VCaP (cell line): ENCODE data around the gene TXN.

Source experiments
- H3K27ac ChIP-seq: fragments of 450-650 bp; 2 replicates; pipeline ENCODE4 v1.5.1; 2017
- CTCF ChIP-seq: fragments of 450-650 bp; conservative IDR thresholded peaks from 2 replicates; pipeline ENCODE4 v1.5.1; 2017; ENCODE audit warnings: mild to moderate bottlenecking, moderate library complexity

TXN gene

DNA sequence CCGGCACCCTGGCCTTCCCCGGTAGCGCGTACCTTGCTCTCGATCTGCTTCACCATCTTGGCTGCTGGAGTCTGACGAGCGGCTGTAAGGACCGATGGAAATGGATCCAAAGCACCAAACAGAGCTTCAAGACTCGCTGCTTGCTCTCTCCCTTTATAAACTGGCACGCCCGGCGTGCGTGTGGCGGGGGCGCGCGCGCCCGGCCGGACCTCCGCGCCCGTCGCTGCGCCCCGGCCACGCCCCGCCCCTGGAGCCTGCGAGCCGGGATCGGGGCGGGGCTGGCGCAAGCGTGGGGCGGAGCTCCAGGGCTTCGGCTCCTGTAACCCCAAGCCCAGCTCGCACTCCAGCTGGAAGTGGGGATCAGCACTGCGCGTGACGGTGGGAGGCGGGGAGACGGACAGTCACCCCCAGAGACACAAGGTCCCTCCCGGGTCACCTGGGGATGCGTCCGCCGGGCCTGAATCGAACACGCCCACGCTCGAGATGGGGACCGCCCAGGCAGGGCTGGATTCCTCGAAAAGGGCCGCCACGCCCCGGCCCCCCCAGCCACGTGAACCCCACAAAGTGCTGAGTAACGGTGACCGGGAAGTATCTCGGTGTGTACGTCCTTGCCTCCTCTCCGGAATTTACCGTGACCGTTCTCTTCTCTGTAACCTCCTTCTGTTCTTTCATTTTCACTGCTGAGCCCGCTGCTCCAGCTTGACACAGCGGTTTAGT, at the start of gene TXN:
TXN (minus strand) TSS at position 128 of the 717 bp plus-strand sequence; CDS start at position 56, 72 bp downstream.
- TF ChIP-seq CTCF: no peak
- peak within 1 kb of the TSS; percentile 93 for H3K27ac ChIP-seq

GRCh38 chr9:110303133-110303532, 46.8 kb upstream of the TXN start:
- no peak for TF ChIP-seq CTCF
- no peak overlapping the region for H3K27ac ChIP-seq

- H3K27ac ChIP-seq: no peak overlapping the region
- TF ChIP-seq CTCF: no peak
Measured at GRCh38 chr9:110298043-110298605, 41.8 kb upstream of the TXN start.

GRCh38 chr9:110293248-110293647, 36.9 kb upstream of the TXN start:
- no peak for TF ChIP-seq CTCF
- H3K27ac ChIP-seq: no peak overlapping the region

DNA sequence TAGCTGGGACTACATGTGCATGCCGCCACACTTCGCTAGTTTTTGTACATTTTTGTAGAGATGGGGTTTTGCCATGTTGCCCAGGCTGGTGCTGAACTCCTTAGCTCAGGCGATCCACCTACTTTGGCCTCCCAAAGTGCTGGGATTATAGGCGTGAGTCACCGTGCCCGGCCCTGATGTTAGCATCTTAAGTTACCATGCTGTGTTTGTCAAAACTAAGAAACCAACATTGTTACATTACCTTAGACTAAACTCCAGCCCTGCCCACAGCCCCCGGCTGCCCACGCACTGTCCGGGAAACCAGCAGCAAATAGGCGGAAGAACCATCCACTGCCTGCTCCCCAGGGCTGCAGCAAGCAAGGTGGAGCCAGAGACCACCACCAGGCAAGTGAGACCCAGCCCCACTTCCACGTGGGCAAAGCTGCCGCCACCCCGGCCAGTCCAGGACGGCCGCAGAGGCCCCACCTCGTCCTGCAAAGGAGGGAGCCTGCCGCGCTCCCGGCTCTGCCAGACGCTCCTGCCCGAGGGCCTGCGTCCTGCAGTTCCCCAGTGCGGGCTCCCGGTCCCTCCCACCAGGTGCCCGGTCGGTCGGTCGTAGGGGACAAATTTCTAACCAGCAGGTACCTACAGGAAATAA, 35.7 kb upstream of the TXN start:
- TF ChIP-seq CTCF: no peak

DNA sequence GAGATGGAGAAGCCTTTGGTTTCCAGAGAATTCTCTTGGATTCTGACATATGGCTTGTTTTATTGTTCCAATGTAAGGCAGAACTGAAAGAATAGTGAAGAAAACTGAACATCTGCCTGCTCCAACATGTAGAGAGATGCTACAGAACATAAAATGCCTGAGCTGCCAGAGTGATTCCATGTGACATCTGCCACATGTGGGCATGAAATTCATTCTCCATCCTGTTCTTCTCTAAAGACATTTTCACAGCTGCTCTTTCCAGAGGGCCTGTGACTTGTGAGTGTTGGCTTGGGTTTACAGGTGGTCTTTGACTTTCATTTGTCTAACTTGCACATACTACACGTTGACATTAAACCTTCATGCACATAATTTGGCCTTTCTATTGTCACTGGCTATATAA, 33.7 kb upstream of the TXN start:
- no peak for TF ChIP-seq CTCF
- H3K27ac ChIP-seq: no peak overlapping the region

More for the DNA sequence above, 35.7 kb upstream of the TXN start:
- H3K27ac ChIP-seq: no peak overlapping the region

GRCh38 chr9:110288503-110288902, 32.2 kb upstream of the TXN start:
- H3K27ac ChIP-seq: no peak overlapping the region
- no peak for TF ChIP-seq CTCF
